OCI-LY1 (cell line): Measurements from ENCODE around the gene CHST3.

Experiments used
- H2AFZ ChIP-seq: fragments of 200-600 bp; sonication (generic), shearing (Covaris generic); 2 replicates; pipeline ENCODE4 v1.6.0; 2014; ENCODE audit warnings: antibody characterized with exemption, mild to moderate bottlenecking, low read length
- H3F3A ChIP-seq: fragments of 200-600 bp; sonication (generic), shearing (Covaris generic); 2 replicates; pipeline ENCODE4 v1.6.0; 2014; ENCODE audit warnings: mild to moderate bottlenecking, antibody characterized with exemption, low read length, moderate library complexity; ENCODE audit not compliant: insufficient read depth
- H3K27ac ChIP-seq: fragments of 200-600 bp; sonication (generic); 2 replicates; pipeline ENCODE4 v1.5.1; 2014; ENCODE audit warnings: low read length, mixed run types, mild to moderate bottlenecking, low read depth; ENCODE audit not compliant: poor library complexity, severe bottlenecking
- H3K27me3 ChIP-seq: fragments of 200-600 bp; sonication (generic); 2 replicates; pipeline ENCODE4 v1.6.0; 2014; ENCODE audit warnings: antibody characterized with exemption, mild to moderate bottlenecking, low read length, moderate library complexity; ENCODE audit not compliant: insufficient read depth
- H3K36me3 ChIP-seq: fragments of 200-600 bp; sonication (generic); 2 replicates; pipeline ENCODE4 v1.6.1; 2014; ENCODE audit warnings: mild to moderate bottlenecking, antibody characterized with exemption, low read length, moderate library complexity, mixed read lengths; ENCODE audit not compliant: insufficient read depth
- H3K4me1 ChIP-seq: fragments of 200-600 bp; sonication (generic); 2 replicates; pipeline ENCODE4 v1.5.1; 2014; ENCODE audit warnings: mild to moderate bottlenecking, low read length, moderate library complexity; ENCODE audit not compliant: insufficient read depth, severe bottlenecking
- H3K4me2 ChIP-seq: fragments of 200-600 bp; sonication (generic), shearing (Covaris generic); 2 replicates; pipeline ENCODE4 v1.6.1; 2014; ENCODE audit warnings: low read length
- H3K4me3 ChIP-seq: fragments of 200-600 bp; sonication (generic); 2 replicates; pipeline ENCODE4 v1.5.1; 2014; ENCODE audit warnings: low read length, low read depth, mild to moderate bottlenecking, mixed read lengths; ENCODE audit not compliant: poor library complexity, severe bottlenecking
- H3K79me2 ChIP-seq: fragments of 200-600 bp; shearing (Covaris generic); 2 replicates; pipeline ENCODE4 v1.6.1; 2016; ENCODE audit warnings: mixed run types, low read length, mixed read lengths; ENCODE audit not compliant: insufficient read depth
- H3K9ac ChIP-seq: fragments of 200-600 bp; sonication (generic), shearing (Covaris generic); 2 replicates; pipeline ENCODE4 v1.6.1; 2014; ENCODE audit warnings: mild to moderate bottlenecking, low read length, mixed read lengths
- H3K9me2 ChIP-seq: fragments of 200-600 bp; sonication (generic), shearing (Covaris generic); 2 replicates; pipeline ENCODE4 v1.6.1; 2014; ENCODE audit warnings: low read depth, mild to moderate bottlenecking, low read length, mixed read lengths
- H3K9me3 ChIP-seq: fragments of 200-600 bp; shearing (Covaris generic); 2 replicates; pipeline ENCODE4 v1.6.1; 2014; ENCODE audit warnings: low read length, mixed read lengths
- H4K20me1 ChIP-seq: fragments of 200-600 bp; sonication (generic), shearing (Covaris generic); 2 replicates; pipeline ENCODE4 v1.6.0; 2016; ENCODE audit warnings: mild to moderate bottlenecking, low read length; ENCODE audit not compliant: insufficient read depth
- EZH2 ChIP-seq: fragments of 200-600 bp; sonication (generic), shearing (Covaris generic); IDR thresholded peaks from 2 replicates; pipeline ENCODE4 v1.8.0; 2017; ENCODE audit warnings: borderline replicate concordance, mixed run types, mild to moderate bottlenecking, antibody characterized with exemption, low read length, moderate library complexity, mixed read lengths
- TF ChIP-seq, protein P1 (sequence below): fragments of 200-600 bp; sonication (generic), shearing (Covaris generic); IDR thresholded peaks from 2 replicates; pipeline ENCODE4 v1.5.1; 2017; ENCODE audit warnings: mild to moderate bottlenecking, antibody characterized with exemption, low read length, moderate library complexity, mixed read lengths

Gene CHST3

DNA sequence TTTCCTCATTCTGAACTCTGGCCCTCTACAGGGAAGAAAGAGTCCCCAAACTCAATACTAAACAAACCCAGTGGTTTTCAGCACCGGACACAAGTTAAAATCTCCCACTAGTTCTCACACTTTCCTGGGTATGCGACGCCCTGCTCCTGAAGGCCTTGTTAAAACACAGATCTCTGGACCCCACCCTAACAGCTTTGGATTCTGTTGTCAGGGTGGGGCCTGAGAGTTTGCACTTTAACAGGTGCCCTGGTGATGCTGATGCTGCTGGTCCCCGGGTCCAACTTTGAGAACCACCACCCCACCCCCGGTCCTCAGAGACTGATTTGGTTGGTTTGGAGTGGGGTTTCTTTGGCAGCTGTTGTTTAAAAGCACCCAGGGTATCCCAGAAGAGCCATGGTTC, 61.6 kb downstream of the CHST3 start:
- TF ChIP-seq EZH2, result no peak
- TF ChIP-seq, protein P1, sequence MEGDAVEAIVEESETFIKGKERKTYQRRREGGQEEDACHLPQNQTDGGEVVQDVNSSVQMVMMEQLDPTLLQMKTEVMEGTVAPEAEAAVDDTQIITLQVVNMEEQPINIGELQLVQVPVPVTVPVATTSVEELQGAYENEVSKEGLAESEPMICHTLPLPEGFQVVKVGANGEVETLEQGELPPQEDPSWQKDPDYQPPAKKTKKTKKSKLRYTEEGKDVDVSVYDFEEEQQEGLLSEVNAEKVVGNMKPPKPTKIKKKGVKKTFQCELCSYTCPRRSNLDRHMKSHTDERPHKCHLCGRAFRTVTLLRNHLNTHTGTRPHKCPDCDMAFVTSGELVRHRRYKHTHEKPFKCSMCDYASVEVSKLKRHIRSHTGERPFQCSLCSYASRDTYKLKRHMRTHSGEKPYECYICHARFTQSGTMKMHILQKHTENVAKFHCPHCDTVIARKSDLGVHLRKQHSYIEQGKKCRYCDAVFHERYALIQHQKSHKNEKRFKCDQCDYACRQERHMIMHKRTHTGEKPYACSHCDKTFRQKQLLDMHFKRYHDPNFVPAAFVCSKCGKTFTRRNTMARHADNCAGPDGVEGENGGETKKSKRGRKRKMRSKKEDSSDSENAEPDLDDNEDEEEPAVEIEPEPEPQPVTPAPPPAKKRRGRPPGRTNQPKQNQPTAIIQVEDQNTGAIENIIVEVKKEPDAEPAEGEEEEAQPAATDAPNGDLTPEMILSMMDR, result no peak
- Histone ChIP-seq H3K9me3 (no peaks in the 10 kb centered on the region), H3F3A (no peaks in the 10 kb centered on the region), H3K4me1 (no peaks in the 10 kb centered on the region), H3K36me3 (no peaks in the 10 kb centered on the region), H3K4me3 (no peak overlapping the region), H4K20me1 (no peaks in the 10 kb centered on the region), H3K79me2 (no peaks in the 10 kb centered on the region), H3K9me2 (no peaks in the 10 kb centered on the region), H3K4me2 (no peak overlapping the region), H2AFZ (no peak overlapping the region), H3K27ac (no peak overlapping the region), H3K27me3 (0 out of 2 replicates have a peak, but pooled peaks cover 3% of the 10 kb centered on the region), H3K9ac (no peak overlapping the region)

DNA sequence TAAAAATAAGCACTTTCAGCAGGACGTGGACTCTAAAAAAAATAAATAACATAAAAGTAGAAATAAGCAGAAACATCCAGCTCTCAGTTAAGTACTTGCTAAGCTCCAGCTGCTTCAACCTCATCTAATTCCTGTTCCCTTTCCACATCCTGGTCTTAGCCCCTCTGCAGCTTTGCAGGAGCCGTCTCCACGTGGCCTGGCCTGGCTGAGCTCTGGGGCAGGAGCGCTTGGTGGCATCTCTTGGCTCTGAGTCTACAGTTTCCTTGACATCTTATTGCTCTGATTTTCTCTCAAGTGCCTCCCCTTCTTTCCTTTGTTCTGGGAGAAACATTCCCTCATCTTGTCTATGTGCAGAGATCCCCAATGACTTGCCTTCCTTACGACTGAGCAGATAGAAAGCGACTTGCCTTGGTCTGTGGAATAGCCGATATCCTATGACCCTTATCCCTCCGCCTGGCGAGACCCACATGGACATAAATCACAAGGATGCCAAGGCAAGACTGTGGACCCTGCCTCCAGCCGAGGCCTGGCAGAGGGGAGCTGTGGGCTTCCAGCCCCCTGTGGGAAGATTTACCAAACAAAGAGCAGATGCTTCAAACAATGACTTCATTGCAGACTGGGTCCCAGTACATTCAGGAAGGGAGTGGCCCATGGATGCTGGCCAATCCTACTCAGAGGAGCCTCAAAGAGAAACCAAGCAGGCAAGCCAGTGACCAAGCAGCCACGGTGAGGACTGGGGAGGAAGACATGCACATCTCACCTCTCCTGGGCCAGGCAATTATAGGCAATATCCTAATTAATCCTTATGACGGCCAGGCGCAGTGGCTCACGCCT, 62.3 kb downstream of the CHST3 start:
- H3K27ac ChIP-seq, result no peak overlapping the region
- TF ChIP-seq EZH2, result no peak
- TF ChIP-seq, protein P1, result no peak
- no peaks in the 10 kb centered on the region for H3K9me3 ChIP-seq
- H3K9ac ChIP-seq, result no peak overlapping the region
- no peak overlapping the region for H3K4me2 ChIP-seq
- no peak overlapping the region for H2AFZ ChIP-seq
- no peaks in the 10 kb centered on the region for H3K36me3 ChIP-seq
- 0 out of 2 replicates have a peak, but pooled peaks cover 3% of the 10 kb centered on the region for H3K27me3 ChIP-seq
- no peak overlapping the region for H3K4me3 ChIP-seq
- H3K4me1 ChIP-seq, result no peaks in the 10 kb centered on the region
- no peaks in the 10 kb centered on the region for H3K79me2 ChIP-seq
- no peaks in the 10 kb centered on the region for H4K20me1 ChIP-seq
- H3K9me2 ChIP-seq, result no peaks in the 10 kb centered on the region
- no peaks in the 10 kb centered on the region for H3F3A ChIP-seq

DNA sequence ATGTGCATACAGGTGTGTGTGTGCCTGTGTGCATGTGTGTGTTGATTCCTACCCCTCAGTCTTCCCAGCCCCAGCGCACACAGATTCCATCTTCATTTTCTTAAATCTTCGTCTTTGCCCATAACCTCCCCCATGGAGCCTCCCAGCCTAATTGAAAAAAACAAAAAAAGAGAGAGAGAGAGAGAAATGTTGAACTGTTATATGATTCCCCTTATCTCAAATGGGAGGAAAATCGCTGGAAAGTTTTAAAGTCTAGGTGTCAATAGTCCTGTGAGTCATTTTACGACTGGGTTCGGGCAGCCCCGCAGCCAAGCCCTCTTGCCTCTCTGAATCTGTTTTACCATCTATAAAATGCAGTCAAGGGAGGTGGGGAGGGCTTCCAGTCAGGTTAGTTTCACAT, 63.3 kb downstream of the CHST3 start:
- Histone ChIP-seq H3K4me1 (no peaks in the 10 kb centered on the region), H3K27ac (no peak overlapping the region), H3K4me3 (no peak overlapping the region), H3K9me2 (no peaks in the 10 kb centered on the region), H3K79me2 (no peaks in the 10 kb centered on the region), H3K27me3 (peaks cover 8% of the 10 kb centered on the region; the same call in 1 of the 2 replicates), H3K36me3 (no peaks in the 10 kb centered on the region), H3K4me2 (no peak overlapping the region), H3K9ac (no peak overlapping the region), H4K20me1 (no peaks in the 10 kb centered on the region), H2AFZ (no peak overlapping the region), H3K9me3 (no peaks in the 10 kb centered on the region), H3F3A (no peaks in the 10 kb centered on the region)
- TF ChIP-seq, protein P1, result no peak
- no peak for TF ChIP-seq EZH2
